Endothelial cell (in vitro differentiated cells): ENCODE measurements around the gene SCYGR4. TPM values are rescaled to one million over a fixed set of nuclear protein-coding genes. Genes with fewer than 3 reads are reported as not detected.
"Not testable (repeated sequence)": the region's sequence is repeated elsewhere in the genome, so short reads cannot be mapped to it uniquely, and the experiment has no call there.

ENCODE experiments used
- DNase-seq: peaks from one replicate; pipeline ENCODE4 v3.0.0; 2021; ENCODE audit warnings: low spot score
- H3K27ac Mint-ChIP-seq: one replicate; pipeline ENCODE4 v1.8.0; 2021; ENCODE audit warnings: mixed read lengths, inconsistent platforms; ENCODE audit not compliant: unreplicated experiment
- H3K27me3 Mint-ChIP-seq: one replicate; pipeline ENCODE4 v1.8.0; 2021; ENCODE audit warnings: mild to moderate bottlenecking, moderate library complexity, mixed read lengths, inconsistent platforms; ENCODE audit not compliant: unreplicated experiment
- H3K36me3 Mint-ChIP-seq: one replicate; pipeline ENCODE4 v1.8.0; 2021; ENCODE audit warnings: mild to moderate bottlenecking, low read depth, mixed read lengths, inconsistent platforms; ENCODE audit not compliant: unreplicated experiment
- H3K4me1 Mint-ChIP-seq: one replicate; pipeline ENCODE4 v1.8.0; 2021; ENCODE audit warnings: mild to moderate bottlenecking, mixed read lengths, inconsistent platforms; ENCODE audit not compliant: unreplicated experiment
- H3K4me3 Mint-ChIP-seq: one replicate; pipeline ENCODE4 v1.8.0; 2021; ENCODE audit warnings: mild to moderate bottlenecking, mixed read lengths, inconsistent platforms; ENCODE audit not compliant: unreplicated experiment
- H3K9me3 Mint-ChIP-seq: one replicate; pipeline ENCODE4 v1.8.0; 2021; ENCODE audit warnings: mixed read lengths, inconsistent platforms; ENCODE audit not compliant: unreplicated experiment
- CTCF ChIP-seq: fragments of 200-600 bp; sonication (generic); IDR thresholded peaks from one replicate; pipeline ENCODE4 v1.5.0; 2021; ENCODE audit warnings: antibody characterized with exemption; ENCODE audit not compliant: unreplicated experiment
- total RNA-seq: library from RNA; stranded (reverse); fragmentation: NEBNext Ultra II Directional; extraction: Animal tissue kit (Norgen Biotek cat#: 25700); gene quantifications from one replicate; pipeline ENCODE4 v1.2.1, GENCODE V29; 2021; ENCODE audit not compliant: unreplicated experiment

The SCYGR4 gene
- total RNA-seq, 1 donor from 2014 or later = not detected

- TF ChIP-seq CTCF = no peak
- Mint-ChIP-seq H3K4me1 (peaks cover 4% of the 10 kb centered on the region), H3K36me3 (no peaks in the 10 kb centered on the region), H3K9me3 (no peaks in the 10 kb centered on the region), H3K27ac (no peak overlapping the region), H3K27me3 (no peaks in the 10 kb centered on the region), H3K4me3 (no peak overlapping the region)
- DNase-seq = no peak
Measured at GRCh38 chr2:227661025-227661649, 43.8 kb downstream of the SCYGR4 start.

GRCh38 chr2:227661827-227662226 lies 44.5 kb downstream of the SCYGR4 start:
- no peak overlapping the region for H3K4me3 Mint-ChIP-seq
- no peak overlapping the region for H3K27ac Mint-ChIP-seq
- no peak for DNase-seq
- H3K36me3 Mint-ChIP-seq = no peaks in the 10 kb centered on the region
- no peaks in the 10 kb centered on the region for H3K9me3 Mint-ChIP-seq
- TF ChIP-seq CTCF = no peak
- peaks cover 4% of the 10 kb centered on the region for H3K4me1 Mint-ChIP-seq
- H3K27me3 Mint-ChIP-seq = no peaks in the 10 kb centered on the region

GRCh38 chr2:227665189-227665940 lies 48.1 kb downstream of the SCYGR4 start:
- Mint-ChIP-seq H3K4me1 (peaks cover 4% of the 10 kb centered on the region), H3K4me3 (no peak overlapping the region), H3K27me3 (no peaks in the 10 kb centered on the region), H3K9me3 (no peaks in the 10 kb centered on the region), H3K36me3 (no peaks in the 10 kb centered on the region), H3K27ac (no peak overlapping the region)
- no peak for DNase-seq
- TF ChIP-seq CTCF = no peak

DNA sequence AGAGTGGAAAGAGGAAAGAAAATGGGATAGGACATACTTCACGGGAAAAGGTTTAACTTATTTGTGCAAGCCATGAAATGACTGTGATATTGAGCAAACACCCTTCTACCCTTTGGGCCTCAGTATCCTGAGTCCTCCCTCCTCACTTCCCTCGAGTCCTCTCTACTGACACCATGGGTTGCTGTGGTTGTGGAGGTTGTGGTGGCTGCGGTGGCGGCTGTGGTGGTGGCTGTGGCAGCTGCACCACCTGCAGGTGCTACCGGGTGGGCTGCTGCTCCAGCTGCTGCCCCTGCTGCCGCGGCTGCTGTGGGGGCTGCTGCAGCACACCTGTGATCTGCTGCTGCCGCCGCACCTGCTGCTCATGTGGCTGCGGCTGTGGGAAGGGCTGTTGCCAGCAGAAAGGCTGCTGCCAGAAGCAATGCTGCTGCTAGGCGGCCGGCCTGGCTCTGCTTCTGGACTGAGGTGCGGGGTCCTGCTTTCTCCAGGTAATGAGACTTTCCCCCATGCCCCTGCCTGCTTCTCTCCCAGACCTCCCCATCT lies 49.4 kb downstream of the SCYGR4 start, which contains the start of gene SCYGR5:
Gene SCYGR5 (plus strand): TSS at position 174 of the 540 bp plus-strand sequence. CDS start 0 bp downstream, at position 174.
- DNase-seq, H3K36me3 Mint-ChIP-seq, H3K4me3 Mint-ChIP-seq, H3K27me3 Mint-ChIP-seq, H3K4me1 Mint-ChIP-seq, H3K27ac Mint-ChIP-seq, H3K9me3 Mint-ChIP-seq: not testable (repeated sequence)

Other genes with a start within 250 kb of the SCYGR4 start
- not detected for gene TM4SF20, start 238.2 kb upstream of the SCYGR4 start, total RNA-seq
- not detected for gene SCYGR1, start 229.5 kb upstream of the SCYGR4 start, total RNA-seq
- 70.9 TPM for gene AGFG1, start 145.3 kb upstream of the SCYGR4 start, total RNA-seq
- gene SCYGR2, start 18.6 kb upstream of the SCYGR4 start, total RNA-seq = not detected
- gene SCYGR3, start 2.7 kb upstream of the SCYGR4 start, total RNA-seq = not detected
- gene SCYGR5, start 49.3 kb downstream of the SCYGR4 start, total RNA-seq = not detected
- 0.62 TPM for gene SLC19A3, start 100.5 kb downstream of the SCYGR4 start, total RNA-seq
- gene SCYGR6, start 107.3 kb downstream of the SCYGR4 start, total RNA-seq = not detected
- not detected for gene SCYGR7, start 110.8 kb downstream of the SCYGR4 start, total RNA-seq
- gene SCYGR8, start 128.4 kb downstream of the SCYGR4 start, total RNA-seq = not detected
- gene CCL20, start 196.3 kb downstream of the SCYGR4 start, total RNA-seq = not detected